ENCODE results near the gene CASP8. TPM values are rescaled to one million over a fixed set of nuclear protein-coding genes. Genes with fewer than 3 reads are reported as not detected.

CASP8 gene
- total RNA-seq (2022; extraction: Qiagen RNA extraction; ENCODE audit: low read depth), result 33.6 to 41.8 TPM (median 34.6 TPM) in 5 replicates

GRCh38 chr2:201260302-201260800, at the start of gene CASP8:
TSS of gene CASP8 (plus strand) at chr2:201260536. CDS start at chr2:201266487, 5,951 bp downstream.

Other genes with a start within 250 kb of the CASP8 start
- 3.1 to 4.6 TPM (median 3.7 TPM) in 5 replicates for gene HYCC2, start 188.9 kb upstream of the CASP8 start, total RNA-seq (2022; extraction: Qiagen RNA extraction; ENCODE audit: low read depth)
- gene NDUFB3, start 188.5 kb upstream of the CASP8 start, total RNA-seq (2022; extraction: Qiagen RNA extraction; ENCODE audit: low read depth), result 123 to 175 TPM (median 138 TPM) in 5 replicates
- 60.3 to 87.2 TPM (median 73.2 TPM) in 5 replicates for gene CFLAR, start 144.4 kb upstream of the CASP8 start, total RNA-seq (2022; extraction: Qiagen RNA extraction; ENCODE audit: low read depth)
- 1.8 to 2.5 TPM (median 2.2 TPM) in 5 replicates for gene CASP10, start 77.4 kb upstream of the CASP8 start, total RNA-seq (2022; extraction: Qiagen RNA extraction; ENCODE audit: low read depth)
- gene FLACC1, start 96.8 kb downstream of the CASP8 start, total RNA-seq (2022; extraction: Qiagen RNA extraction; ENCODE audit: low read depth), result 0.10 to 0.58 TPM (median 0.20 TPM) in 3 of 5 replicates, not detected in the others
- 11.2 to 15.7 TPM (median 12.7 TPM) in 5 replicates for gene TRAK2, start 190.9 kb downstream of the CASP8 start, total RNA-seq (2022; extraction: Qiagen RNA extraction; ENCODE audit: low read depth)
- 17.5 to 25.7 TPM (median 22.6 TPM) in 5 replicates for gene STRADB, start 191.2 kb downstream of the CASP8 start, total RNA-seq (2022; extraction: Qiagen RNA extraction; ENCODE audit: low read depth)

Measured in A549 treated with CpdA at 1 μM for 4 hours (cell line).